Neural cell (in vitro differentiated cells): ENCODE data around the gene WDR37. TPM values are rescaled to one million over a fixed set of nuclear protein-coding genes. Genes with fewer than 3 reads are reported as not detected.
"Not testable (repeated sequence)": the region's sequence is repeated elsewhere in the genome, so short reads cannot be mapped to it uniquely, and the experiment has no call there.

ENCODE experiments used
- H2AFZ ChIP-seq: fragments of 200-600, 300-800 bp; sonication (generic), shearing (Covaris generic); 2 replicates; pipeline ENCODE4 v1.6.0; 2014; ENCODE audit warnings: low read depth, mild to moderate bottlenecking, antibody characterized with exemption, low read length, moderate library complexity
- H3F3A ChIP-seq: fragments of 200-600 bp; shearing (Covaris generic); 2 replicates; pipeline ENCODE4 v1.6.1; 2016; ENCODE audit warnings: mild to moderate bottlenecking, moderate library complexity, mixed read lengths, antibody characterized with exemption, low read length; ENCODE audit not compliant: insufficient read depth, poor library complexity, severe bottlenecking
- H3K27ac ChIP-seq: fragments of 200-600, 300-800 bp; sonication (generic), shearing (Covaris generic); 2 replicates; pipeline ENCODE4 v1.5.1; 2014; ENCODE audit warnings: mild to moderate bottlenecking, low read length, moderate library complexity
- H3K27me3 ChIP-seq: fragments of 300-800, 200-600 bp; sonication (generic), shearing (Covaris generic); 2 replicates; pipeline ENCODE4 v1.6.0; 2014; ENCODE audit warnings: mild to moderate bottlenecking, low read depth, low read length, moderate library complexity; ENCODE audit not compliant: insufficient read depth
- H3K36me3 ChIP-seq: fragments of 300-800, 200-600 bp; sonication (generic), shearing (Covaris generic); 2 replicates; pipeline ENCODE4 v1.5.1; 2014; ENCODE audit warnings: mild to moderate bottlenecking, antibody characterized with exemption, low read length, moderate library complexity; ENCODE audit not compliant: insufficient read depth
- H3K4me2 ChIP-seq: fragments of 300-800, 200-600 bp; sonication (generic), shearing (Covaris generic); 2 replicates; pipeline ENCODE4 v1.6.0; 2014; ENCODE audit warnings: mild to moderate bottlenecking, low read length
- H3K4me3 ChIP-seq: fragments of 300-800, 200-600 bp; sonication (generic), shearing (Covaris generic); 2 replicates; pipeline ENCODE4 v1.5.1; 2014; ENCODE audit warnings: mild to moderate bottlenecking, low read length, moderate library complexity
- H3K79me2 ChIP-seq: fragments of 200-600 bp; shearing (Covaris generic); replicated peaks from 2 replicates; pipeline ENCODE4 v1.6.0; 2014; ENCODE audit warnings: mild to moderate bottlenecking, low read length, moderate library complexity; ENCODE audit not compliant: insufficient read depth
- H3K9ac ChIP-seq: fragments of 300-800, 200-600 bp; sonication (generic), shearing (Covaris generic); 2 replicates; pipeline ENCODE4 v1.6.1; 2016; ENCODE audit warnings: mild to moderate bottlenecking, low read length, mixed read lengths
- H3K9me2 ChIP-seq: fragments of 200-600 bp; shearing (Covaris generic); 2 replicates; pipeline ENCODE4 v1.6.1; 2016; ENCODE audit warnings: mild to moderate bottlenecking, low read length, mixed read lengths; ENCODE audit not compliant: insufficient read depth
- H3K9me3 ChIP-seq: fragments of 200-600, 300-800 bp; sonication (generic), shearing (Covaris generic); 2 replicates; pipeline ENCODE4 v1.6.1; 2016; ENCODE audit warnings: mild to moderate bottlenecking, mixed run types, low read length, moderate library complexity, mixed read lengths
- H4K20me1 ChIP-seq: fragments of 200-600 bp; shearing (Covaris generic); 2 replicates; pipeline ENCODE4 v1.6.1; 2016; ENCODE audit warnings: mild to moderate bottlenecking, mixed run types; ENCODE audit not compliant: insufficient read depth
- CTCF ChIP-seq: fragments of 450-650 bp; IDR thresholded peaks from 2 replicates; pipeline ENCODE4 v1.5.1; 2014; ENCODE audit warnings: antibody characterized with exemption, mild to moderate bottlenecking, moderate library complexity; ENCODE audit not compliant: poor library complexity, severe bottlenecking
- EP300 ChIP-seq: fragments of 450-650 bp; conservative IDR thresholded peaks from 2 replicates; pipeline ENCODE4 v1.6.1; 2014; ENCODE audit warnings: antibody characterized with exemption, mild to moderate bottlenecking, moderate library complexity; ENCODE audit not compliant: poor library complexity, severe bottlenecking
- EZH2 ChIP-seq: fragments of 200-600, 300-800 bp; shearing (Covaris generic), sonication (generic); IDR thresholded peaks from 2 replicates; pipeline ENCODE4 v1.6.1; 2014; ENCODE audit warnings: antibody characterized with exemption, low read length, borderline replicate concordance, mild to moderate bottlenecking; ENCODE audit not compliant: insufficient read depth, poor library complexity, severe bottlenecking
- MXI1 ChIP-seq: fragments of 450-650 bp; conservative IDR thresholded peaks from 2 replicates; pipeline ENCODE4 v1.6.1; 2014; ENCODE audit warnings: antibody characterized with exemption, mild to moderate bottlenecking; ENCODE audit not compliant: poor library complexity, severe bottlenecking
- POLR2AphosphoS5 ChIP-seq: IDR thresholded peaks from 2 replicates; pipeline ENCODE4 v1.6.1; 2012
- RAD21 ChIP-seq: fragments of 450-650 bp; conservative IDR thresholded peaks from 2 replicates; pipeline ENCODE4 v1.6.1; 2014; ENCODE audit warnings: antibody characterized with exemption, mild to moderate bottlenecking, moderate library complexity
- REST ChIP-seq: IDR thresholded peaks from 2 replicates; pipeline ENCODE4 v1.6.1; 2012; ENCODE audit warnings: borderline replicate concordance
- SMC3 ChIP-seq: fragments of 450-650 bp; conservative IDR thresholded peaks from 2 replicates; pipeline ENCODE4 v1.6.1; 2014; ENCODE audit warnings: antibody characterized with exemption, mild to moderate bottlenecking, moderate library complexity; ENCODE audit not compliant: poor library complexity
- TAF1 ChIP-seq: IDR thresholded peaks from 2 replicates; pipeline ENCODE4 v1.6.1; 2012; ENCODE audit warnings: low read depth
- polyA plus RNA-seq: library from polyadenylated mRNA; depleted of rRNA; stranded (reverse); fragments of >200 nt; gene quantifications from 2 replicates; pipeline ENCODE4 v1.2.3, GENCODE V29; 2014

Gene WDR37
- polyA plus RNA-seq, 1 donor from 2014 or later, result 32.3 TPM

- no peaks in the 10 kb centered on the region for H3K27me3 ChIP-seq
- no peak for TF ChIP-seq RAD21
- no peak for TF ChIP-seq SMC3
- no peak for TF ChIP-seq REST
- TF ChIP-seq CTCF, result no peak
- TF ChIP-seq POLR2AphosphoS5, result no peak
- TF ChIP-seq MXI1, result no peak
- no peak for TF ChIP-seq EP300
- TF ChIP-seq EZH2, result no peak
- no peak for TF ChIP-seq TAF1
- no peaks in the 10 kb centered on the region for H3K9me3 ChIP-seq
- H3F3A ChIP-seq, result no peaks in the 10 kb centered on the region
- no peaks in the 10 kb centered on the region for H3K9me2 ChIP-seq
- H3K79me2 ChIP-seq, result no peaks in the 10 kb centered on the region
- no peak overlapping the region for H3K4me2 ChIP-seq
- no peak overlapping the region for H2AFZ ChIP-seq
- H3K9ac ChIP-seq, result no peak overlapping the region
- H4K20me1 ChIP-seq, result no peaks in the 10 kb centered on the region
- peaks cover 15% of the 10 kb centered on the region for H3K36me3 ChIP-seq
- no peak overlapping the region for H3K27ac ChIP-seq
- no peak overlapping the region for H3K4me3 ChIP-seq
These were observed 48.6 kb upstream of the WDR37 start for GRCh38 chr10:1007583-1007982.

GRCh38 chr10:1009071-1009494 is 47.1 kb upstream of the WDR37 start:
- H3K4me3 ChIP-seq, result no peak overlapping the region
- H3K9me3 ChIP-seq, result no peaks in the 10 kb centered on the region
- peaks cover 9% of the 10 kb centered on the region for H3K36me3 ChIP-seq
- H2AFZ ChIP-seq, result no peak overlapping the region
- no peaks in the 10 kb centered on the region for H3K9me2 ChIP-seq
- H3F3A ChIP-seq, result no peaks in the 10 kb centered on the region
- no peak overlapping the region for H3K9ac ChIP-seq
- no peaks in the 10 kb centered on the region for H4K20me1 ChIP-seq
- no peak overlapping the region for H3K27ac ChIP-seq
- TF ChIP-seq TAF1 (no peak), RAD21 (no peak), POLR2AphosphoS5 (no peak), EP300 (no peak), EZH2 (no peak), SMC3 (no peak), CTCF (no peak), REST (no peak), MXI1 (no peak)
- no peaks in the 10 kb centered on the region for H3K79me2 ChIP-seq
- no peak overlapping the region for H3K4me2 ChIP-seq
- H3K27me3 ChIP-seq, result no peaks in the 10 kb centered on the region

GRCh38 chr10:1009947-1010346 is 46.2 kb upstream of the WDR37 start:
- H3K4me3 ChIP-seq, H3K4me2 ChIP-seq, H2AFZ ChIP-seq, H3K9me3 ChIP-seq, H4K20me1 ChIP-seq, H3K36me3 ChIP-seq, H3K9ac ChIP-seq, H3K79me2 ChIP-seq, H3K27ac ChIP-seq, H3K27me3 ChIP-seq, H3F3A ChIP-seq, H3K9me2 ChIP-seq: not testable (repeated sequence)
